H1 (cell line): ENCODE results near the gene DSG2.

Experiments used
- BACH1 ChIP-seq: IDR thresholded peaks from 2 replicates; pipeline ENCODE4 v1.6.1; 2012; ENCODE audit warnings: low read length, improper control_type of control experiment
- CEBPB ChIP-seq: IDR thresholded peaks from 2 replicates; pipeline ENCODE4 v1.6.1; 2012; ENCODE audit warnings: low read depth, low read length
- EGR1 ChIP-seq: IDR thresholded peaks from 2 replicates; pipeline ENCODE4 v1.6.1; 2011; ENCODE audit warnings: low read depth, low read length, borderline replicate concordance
- EP300 ChIP-seq, 2 experiments: IDR thresholded peaks; 1 replicate in 1 of 2; 2 replicates in 1 of 2; pipeline ENCODE4 v1.6.1; 2011 to 2012; ENCODE audit warnings: low read depth in 2 of 2, low read length in 2 of 2, mild to moderate bottlenecking in 2 of 2, borderline replicate concordance in 1 of 2, inconsistent platforms in 1 of 2, moderate library complexity in 1 of 2
- KDM5A ChIP-seq: fragments of 200-600 bp; IDR thresholded peaks from 2 replicates; pipeline ENCODE4 v1.7.1; 2012; ENCODE audit warnings: mild to moderate bottlenecking, low read length, inconsistent platforms, mixed read lengths
- MAFK ChIP-seq: IDR thresholded peaks from 2 replicates; pipeline ENCODE4 v1.6.1; 2012; ENCODE audit warnings: low read depth, mild to moderate bottlenecking, improper control_type of control experiment, low read length
- POLR2A ChIP-seq, 2 experiments: IDR thresholded peaks; 1 replicate in 1 of 2; 2 replicates in 1 of 2; pipeline ENCODE4 v1.6.1; 2011; ENCODE audit warnings: low read depth in 2 of 2, low read length in 2 of 2, mild to moderate bottlenecking in 2 of 2; ENCODE audit errors: control extremely low read depth in 1 of 2
- POLR2AphosphoS5 ChIP-seq: IDR thresholded peaks from 2 replicates; pipeline ENCODE4 v1.6.1; 2011; ENCODE audit warnings: low read depth, low read length
- RAD21 ChIP-seq, 2 experiments: IDR thresholded peaks in 1 of 2; conservative IDR thresholded peaks in 1 of 2; 2 replicates each; pipeline ENCODE4 v1.6.1; 2011; ENCODE audit warnings: low read depth in 2 of 2, low read length in 2 of 2, improper control_type of control experiment in 1 of 2, inconsistent platforms in 1 of 2, mild to moderate bottlenecking in 1 of 2, moderate library complexity in 1 of 2
- RFX5 ChIP-seq: IDR thresholded peaks from 2 replicates; pipeline ENCODE4 v1.6.1; 2011; ENCODE audit warnings: low read depth, low read length, improper control_type of control experiment, borderline replicate concordance
- SP4 ChIP-seq: IDR thresholded peaks from 2 replicates; pipeline ENCODE4 v1.6.1; 2012; ENCODE audit warnings: low read length, inconsistent platforms
- TAF1 ChIP-seq: IDR thresholded peaks from 2 replicates; pipeline ENCODE4 v1.6.1; 2011; ENCODE audit warnings: mild to moderate bottlenecking, low read depth, low read length
- TF ChIP-seq, protein P1 (sequence below), 3 experiments: IDR thresholded peaks; 1 replicate in 2 of 3; 2 replicates in 1 of 3; pipeline versions ENCODE4 v1.5.1 to v1.6.1; 2011; ENCODE audit warnings: low read length in 3 of 3, mild to moderate bottlenecking in 3 of 3, inconsistent platforms in 2 of 3, low read depth in 1 of 3, moderate library complexity in 1 of 3; ENCODE audit not compliant: insufficient read depth in 1 of 3; ENCODE audit errors: control extremely low read depth in 1 of 3
- TF ChIP-seq, protein P2 (sequence below): IDR thresholded peaks from 2 replicates; pipeline ENCODE4 v1.6.1; 2011; ENCODE audit warnings: low read depth, mild to moderate bottlenecking, low read length; ENCODE audit not compliant: insufficient read depth

DNA sequence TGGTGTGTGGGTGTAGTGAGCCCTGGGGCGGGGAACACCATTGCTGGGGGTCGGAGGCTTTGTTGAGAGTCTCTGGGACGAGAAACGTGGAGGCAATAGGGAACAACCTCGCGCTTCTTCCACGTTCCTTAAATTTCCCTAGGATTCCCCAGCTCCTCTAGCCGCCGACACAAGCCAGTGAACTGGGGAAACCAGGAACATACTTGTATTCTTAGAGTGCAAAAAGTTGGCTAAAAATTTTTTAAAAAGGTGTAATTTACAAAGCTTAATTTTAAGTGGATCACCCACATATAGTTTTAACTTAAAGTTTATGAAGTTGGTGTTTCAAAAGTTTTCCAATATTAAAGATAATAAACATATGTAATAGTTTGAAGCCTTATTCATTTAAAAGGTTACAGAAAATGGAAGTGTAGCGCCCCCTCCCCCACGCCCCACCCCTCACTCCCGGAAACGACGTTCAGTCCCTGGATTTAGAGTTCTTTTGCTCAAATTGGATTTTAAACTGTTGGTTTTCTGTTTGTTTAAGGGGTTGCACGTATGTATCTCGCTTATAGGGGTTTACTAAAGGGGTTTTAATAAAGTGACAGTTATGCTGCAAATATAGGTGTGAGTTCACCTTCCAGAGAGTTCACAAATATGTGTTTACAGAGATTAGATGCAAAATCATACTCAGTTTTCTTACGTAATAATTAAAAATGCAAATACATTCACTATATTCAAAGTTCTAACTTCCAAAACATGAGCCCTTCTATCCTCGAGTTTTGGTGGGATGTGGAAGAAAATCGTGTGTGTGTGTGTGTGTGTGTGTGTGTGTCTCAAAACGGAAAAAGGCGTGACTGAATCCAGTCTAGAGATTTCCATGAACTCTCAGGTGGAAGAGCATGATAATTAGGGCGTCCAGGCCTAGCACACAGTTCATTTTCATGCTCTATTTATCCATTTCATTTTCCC, 872 bp downstream of the DSG2 start:
- TF ChIP-seq POLR2AphosphoS5, result no peak
- TF ChIP-seq, protein P1, sequence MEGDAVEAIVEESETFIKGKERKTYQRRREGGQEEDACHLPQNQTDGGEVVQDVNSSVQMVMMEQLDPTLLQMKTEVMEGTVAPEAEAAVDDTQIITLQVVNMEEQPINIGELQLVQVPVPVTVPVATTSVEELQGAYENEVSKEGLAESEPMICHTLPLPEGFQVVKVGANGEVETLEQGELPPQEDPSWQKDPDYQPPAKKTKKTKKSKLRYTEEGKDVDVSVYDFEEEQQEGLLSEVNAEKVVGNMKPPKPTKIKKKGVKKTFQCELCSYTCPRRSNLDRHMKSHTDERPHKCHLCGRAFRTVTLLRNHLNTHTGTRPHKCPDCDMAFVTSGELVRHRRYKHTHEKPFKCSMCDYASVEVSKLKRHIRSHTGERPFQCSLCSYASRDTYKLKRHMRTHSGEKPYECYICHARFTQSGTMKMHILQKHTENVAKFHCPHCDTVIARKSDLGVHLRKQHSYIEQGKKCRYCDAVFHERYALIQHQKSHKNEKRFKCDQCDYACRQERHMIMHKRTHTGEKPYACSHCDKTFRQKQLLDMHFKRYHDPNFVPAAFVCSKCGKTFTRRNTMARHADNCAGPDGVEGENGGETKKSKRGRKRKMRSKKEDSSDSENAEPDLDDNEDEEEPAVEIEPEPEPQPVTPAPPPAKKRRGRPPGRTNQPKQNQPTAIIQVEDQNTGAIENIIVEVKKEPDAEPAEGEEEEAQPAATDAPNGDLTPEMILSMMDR (IDR thresholded peaks at IDR 0.05; ENCODE audit: control extremely low read depth in 1 of 3, insufficient read depth in 1 of 3, low read depth in 1 of 3, low read length in 3 of 3), result no peak
- no peak for TF ChIP-seq TAF1
- no peak for TF ChIP-seq EP300 (IDR thresholded peaks at IDR 0.05; ENCODE audit: borderline replicate concordance in 1 of 2, low read depth in 2 of 2, low read length in 2 of 2)
- TF ChIP-seq CEBPB, result no peak
- TF ChIP-seq BACH1, result no peak
- no peak for TF ChIP-seq POLR2A (IDR thresholded peaks at IDR 0.05; ENCODE audit: control extremely low read depth in 1 of 2, low read depth in 2 of 2, low read length in 2 of 2)
- TF ChIP-seq SP4, result no peak
- TF ChIP-seq RFX5, result no peak
- no peak for TF ChIP-seq KDM5A
- TF ChIP-seq, protein P2, sequence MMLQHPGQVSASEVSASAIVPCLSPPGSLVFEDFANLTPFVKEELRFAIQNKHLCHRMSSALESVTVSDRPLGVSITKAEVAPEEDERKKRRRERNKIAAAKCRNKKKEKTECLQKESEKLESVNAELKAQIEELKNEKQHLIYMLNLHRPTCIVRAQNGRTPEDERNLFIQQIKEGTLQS, result no peak
- TF ChIP-seq EGR1, result no peak
- no peak for TF ChIP-seq MAFK
- TF ChIP-seq RAD21 (IDR thresholded peaks at IDR 0.05 in 1 of 2, conservative IDR thresholded peaks at IDR 0.05 in 1 of 2; ENCODE audit: low read depth in 2 of 2, low read length in 2 of 2), result no peak
